HG02588 (cell line): ENCODE data around the gene UNC5CL.
A peak's percentile ranks its signal among the peaks of the same experiment; 100 is the strongest.

Experiments used
- ATAC-seq: cut with Tn5 transposase; IDR thresholded peaks from one replicate; pipeline ENCODE4 v1.9.1; 2021; ENCODE audit warnings: mild to moderate bottlenecking, moderate library complexity; ENCODE audit not compliant: unreplicated experiment

The UNC5CL gene, protein sequence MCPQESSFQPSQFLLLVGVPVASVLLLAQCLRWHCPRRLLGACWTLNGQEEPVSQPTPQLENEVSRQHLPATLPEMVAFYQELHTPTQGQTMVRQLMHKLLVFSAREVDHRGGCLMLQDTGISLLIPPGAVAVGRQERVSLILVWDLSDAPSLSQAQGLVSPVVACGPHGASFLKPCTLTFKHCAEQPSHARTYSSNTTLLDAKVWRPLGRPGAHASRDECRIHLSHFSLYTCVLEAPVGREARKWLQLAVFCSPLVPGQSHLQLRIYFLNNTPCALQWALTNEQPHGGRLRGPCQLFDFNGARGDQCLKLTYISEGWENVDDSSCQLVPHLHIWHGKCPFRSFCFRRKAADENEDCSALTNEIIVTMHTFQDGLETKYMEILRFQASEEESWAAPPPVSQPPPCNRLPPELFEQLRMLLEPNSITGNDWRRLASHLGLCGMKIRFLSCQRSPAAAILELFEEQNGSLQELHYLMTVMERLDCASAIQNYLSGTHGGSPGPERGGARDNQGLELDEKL

DNA sequence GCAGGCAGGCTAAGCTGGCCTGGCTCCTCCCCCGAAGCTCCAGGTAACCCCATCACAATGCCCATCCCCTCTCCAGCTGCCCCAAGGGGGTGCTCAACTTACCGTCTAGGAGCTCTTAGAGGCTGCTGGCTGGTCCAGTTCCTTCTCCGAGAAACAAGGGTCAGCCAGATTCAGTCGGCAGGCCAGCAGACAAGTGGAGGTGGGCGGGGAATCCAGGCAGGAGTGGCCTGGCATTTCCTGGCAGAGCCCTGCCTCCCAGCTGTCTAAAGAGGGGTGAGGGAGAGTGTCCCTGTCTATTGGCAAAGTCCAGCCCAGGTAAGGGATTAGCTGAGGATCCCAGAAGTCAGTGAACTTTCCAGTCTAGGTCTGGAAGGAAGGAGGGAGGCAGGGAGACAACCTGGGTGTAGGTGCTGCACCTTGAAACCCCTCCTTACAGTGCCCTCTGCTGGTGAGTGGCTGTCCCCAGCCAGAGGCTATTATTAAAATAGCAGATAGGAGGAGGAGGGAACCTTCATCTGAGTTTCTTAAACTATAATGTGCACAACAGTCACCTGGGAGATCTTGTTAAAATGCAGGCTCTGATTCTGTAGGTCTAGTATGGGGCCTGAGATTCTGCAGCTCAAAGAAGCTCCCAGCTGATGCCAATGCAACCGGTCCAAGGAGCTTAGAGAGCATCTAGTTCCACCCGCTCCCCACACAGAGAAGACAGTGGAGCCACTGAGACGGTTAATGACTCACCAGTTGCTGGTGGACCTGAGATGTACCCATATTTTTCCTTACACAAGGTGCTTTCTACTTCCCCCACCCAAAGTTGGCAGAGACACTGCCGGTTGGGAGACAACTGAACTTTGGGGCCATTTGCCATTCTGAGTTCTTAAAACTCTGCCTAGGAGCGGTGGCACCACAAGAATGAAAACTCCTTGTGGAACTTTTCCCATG lies at the start of gene UNC5CL:
TSS of gene UNC5CL (minus strand) at position 162 of the 939 bp plus-strand sequence. CDS start 4,147 bp downstream, outside the sequence.
- no peak for ATAC-seq

DNA sequence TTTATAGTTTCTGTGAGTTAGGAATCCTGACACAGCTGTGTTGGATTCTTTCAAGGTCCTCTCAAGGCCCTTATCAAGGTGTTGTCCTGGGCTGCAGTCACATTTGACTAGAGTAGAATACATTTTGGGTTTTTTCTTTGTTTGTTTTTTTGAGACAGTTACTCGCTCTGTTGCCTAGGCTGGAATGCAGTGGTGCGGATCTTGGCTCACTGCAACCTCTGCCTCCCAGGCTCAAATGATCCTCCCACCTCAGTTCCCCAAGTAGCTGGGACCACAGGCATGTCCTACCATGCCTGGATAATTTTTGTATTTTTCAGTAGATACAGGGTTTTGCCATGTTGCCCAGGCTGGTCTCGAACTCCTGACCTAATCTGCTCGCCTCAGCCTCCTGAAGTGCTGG lies 49.4 kb upstream of the UNC5CL start:
- no peak for ATAC-seq

DNA sequence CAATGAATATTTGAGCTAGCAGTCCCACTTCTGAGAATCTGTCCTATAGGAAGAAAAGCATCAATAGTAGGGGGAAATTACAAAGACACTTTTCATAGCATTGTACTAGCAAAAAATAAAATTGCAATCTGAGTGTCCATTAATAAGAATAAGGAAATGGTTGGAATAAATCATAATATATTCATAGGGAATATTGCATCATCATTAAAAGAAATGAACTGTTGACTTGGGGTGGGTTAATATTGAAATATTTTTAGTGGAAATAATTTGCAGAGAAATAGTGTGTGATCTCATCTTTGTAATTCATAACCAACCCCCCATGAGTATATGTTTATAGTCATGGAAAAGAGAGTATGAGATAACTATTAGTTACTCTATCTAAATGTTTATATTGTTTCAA lies 46.2 kb upstream of the UNC5CL start:
- no peak for ATAC-seq

DNA sequence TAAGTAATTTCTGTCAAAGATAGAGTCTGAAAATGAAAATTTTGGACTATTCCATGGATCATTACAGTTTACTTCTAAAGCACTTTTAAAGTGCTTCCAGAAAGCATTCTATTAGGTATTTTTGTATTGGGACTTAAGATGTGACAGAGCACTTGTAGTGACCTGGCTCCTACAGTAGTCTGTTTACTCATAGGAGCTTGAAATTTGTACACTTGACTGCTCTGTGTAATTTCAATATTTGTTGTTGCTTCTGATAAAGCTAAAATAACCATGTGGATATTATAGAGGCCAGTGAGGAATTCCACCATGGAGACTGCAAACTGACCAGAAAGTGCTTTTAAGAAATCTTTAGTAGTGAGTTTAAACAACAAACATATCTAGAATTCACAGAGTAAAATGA lies 44.1 kb upstream of the UNC5CL start:
- ATAC-seq: no peak

DNA sequence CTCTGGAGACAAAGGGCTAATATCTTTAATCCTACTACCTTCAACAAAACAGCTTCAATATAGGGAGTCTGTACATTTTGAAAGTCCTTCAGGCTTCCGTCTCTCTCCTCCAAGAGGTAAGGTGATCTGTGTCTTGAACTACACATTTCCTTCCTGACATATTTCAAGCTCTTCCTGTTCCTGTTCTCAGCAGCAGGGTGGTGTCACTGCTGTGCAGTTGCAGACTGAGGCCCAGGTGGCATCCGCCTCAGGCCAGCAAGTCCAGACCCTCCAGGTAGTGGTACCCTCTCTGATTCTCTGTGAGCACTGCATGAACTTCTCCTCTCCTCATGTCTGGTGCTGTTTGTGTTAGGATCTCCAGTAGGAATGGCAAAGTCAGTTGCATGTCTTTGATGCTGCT lies 41.6 kb upstream of the UNC5CL start:
- ATAC-seq: no peak

DNA sequence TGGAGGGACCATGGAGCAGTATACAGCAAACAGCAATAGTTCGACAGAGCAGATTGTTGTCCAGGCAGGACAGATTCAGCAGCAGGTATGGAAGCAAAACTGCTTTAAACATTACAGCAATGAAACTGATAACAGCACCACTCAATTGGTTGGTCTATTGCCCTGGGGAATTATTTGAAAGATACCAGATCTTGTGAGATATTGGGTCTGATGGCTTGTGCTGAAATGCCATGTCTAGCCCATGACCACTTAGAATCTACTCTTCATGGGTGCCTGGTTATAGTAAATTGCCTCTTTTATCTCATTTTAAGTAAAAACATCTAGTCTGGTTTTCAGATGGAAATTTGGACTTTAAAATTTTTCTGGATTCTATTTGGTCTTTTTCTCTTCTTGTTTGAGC lies 40.1 kb upstream of the UNC5CL start:
- ATAC-seq: no peak

DNA sequence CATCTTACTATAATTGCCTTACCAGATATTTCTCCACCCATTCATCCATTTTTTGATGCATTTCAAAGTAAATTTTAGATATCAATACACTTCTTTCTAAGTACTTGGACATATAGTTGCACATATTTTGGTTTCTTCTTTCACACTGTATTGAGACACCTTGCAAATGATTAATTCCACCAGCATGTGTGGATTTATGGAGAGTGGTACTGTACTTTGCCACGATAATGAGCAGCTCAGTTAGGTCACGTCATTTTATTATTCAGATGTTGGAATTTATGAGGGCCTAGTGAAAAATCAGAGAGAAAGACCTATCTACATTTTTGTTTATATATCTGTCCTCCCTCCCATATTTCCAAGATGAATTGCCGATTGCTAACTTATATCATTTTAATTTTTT lies 39.1 kb upstream of the UNC5CL start:
- no peak for ATAC-seq

DNA sequence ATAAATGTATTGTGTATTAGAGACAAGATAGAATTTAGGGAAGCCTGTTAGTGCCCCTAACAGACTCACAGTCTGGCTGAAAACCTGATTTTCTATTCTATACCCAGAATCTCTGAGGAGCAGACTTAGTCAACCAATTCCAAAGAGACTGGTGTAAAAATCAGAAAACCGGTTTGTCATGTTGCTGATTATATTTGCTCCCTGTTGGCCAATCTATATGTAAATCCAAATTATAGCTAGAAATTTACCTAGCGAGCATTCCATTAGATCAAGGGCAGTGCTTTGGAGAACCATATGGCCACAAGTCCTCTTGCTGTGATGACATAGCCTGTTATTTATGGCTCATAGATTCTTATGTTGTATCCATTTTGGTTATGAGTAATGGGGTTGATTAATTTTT lies 38.5 kb upstream of the UNC5CL start:
- ATAC-seq: no peak

DNA sequence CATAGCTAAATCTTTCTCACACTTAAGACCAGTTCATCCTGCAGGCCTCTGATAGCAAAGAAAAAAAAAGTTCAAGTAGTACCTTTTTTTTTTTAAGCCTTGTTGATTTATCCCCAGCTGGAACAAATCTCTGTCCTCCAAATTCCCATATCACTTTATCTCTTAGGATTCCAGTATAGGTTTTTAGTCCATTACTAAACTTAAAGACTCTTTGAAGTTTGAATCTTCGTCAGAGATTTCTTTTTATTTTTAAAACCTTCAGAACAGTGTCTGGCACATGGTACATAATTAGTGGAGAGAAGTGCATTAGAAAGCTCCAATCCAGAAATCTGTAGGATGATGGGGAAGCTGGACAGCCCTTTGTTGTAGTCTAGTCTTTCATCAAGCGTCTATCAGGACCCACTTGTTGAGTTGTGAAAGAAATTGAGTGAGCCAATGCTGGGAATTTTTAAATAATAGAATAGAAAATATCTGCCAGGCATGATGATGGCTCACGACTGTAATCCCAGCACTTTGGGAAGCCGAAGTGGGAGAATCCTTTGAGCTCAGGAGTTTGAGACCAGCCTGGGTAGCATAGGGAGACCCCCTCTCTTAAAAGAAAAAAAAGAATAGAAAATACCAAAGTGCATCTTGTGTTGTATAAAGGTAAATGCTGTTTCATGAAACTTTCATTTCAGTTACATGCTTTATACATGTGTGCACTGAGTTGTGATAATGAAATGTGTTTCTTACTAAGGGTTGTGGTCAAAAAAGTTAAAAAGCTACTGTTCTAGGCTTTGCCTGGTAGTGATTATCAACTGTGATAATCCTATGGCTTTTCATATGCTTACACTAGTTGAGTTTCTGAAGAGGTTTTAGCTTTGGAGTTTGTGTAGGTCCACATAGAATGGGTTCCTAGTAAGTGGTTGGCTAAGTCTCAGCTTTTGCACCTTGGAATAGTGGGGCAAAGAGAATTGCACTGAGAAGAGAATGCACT lies 36.9 kb upstream of the UNC5CL start:
- ATAC-seq: no peak

DNA sequence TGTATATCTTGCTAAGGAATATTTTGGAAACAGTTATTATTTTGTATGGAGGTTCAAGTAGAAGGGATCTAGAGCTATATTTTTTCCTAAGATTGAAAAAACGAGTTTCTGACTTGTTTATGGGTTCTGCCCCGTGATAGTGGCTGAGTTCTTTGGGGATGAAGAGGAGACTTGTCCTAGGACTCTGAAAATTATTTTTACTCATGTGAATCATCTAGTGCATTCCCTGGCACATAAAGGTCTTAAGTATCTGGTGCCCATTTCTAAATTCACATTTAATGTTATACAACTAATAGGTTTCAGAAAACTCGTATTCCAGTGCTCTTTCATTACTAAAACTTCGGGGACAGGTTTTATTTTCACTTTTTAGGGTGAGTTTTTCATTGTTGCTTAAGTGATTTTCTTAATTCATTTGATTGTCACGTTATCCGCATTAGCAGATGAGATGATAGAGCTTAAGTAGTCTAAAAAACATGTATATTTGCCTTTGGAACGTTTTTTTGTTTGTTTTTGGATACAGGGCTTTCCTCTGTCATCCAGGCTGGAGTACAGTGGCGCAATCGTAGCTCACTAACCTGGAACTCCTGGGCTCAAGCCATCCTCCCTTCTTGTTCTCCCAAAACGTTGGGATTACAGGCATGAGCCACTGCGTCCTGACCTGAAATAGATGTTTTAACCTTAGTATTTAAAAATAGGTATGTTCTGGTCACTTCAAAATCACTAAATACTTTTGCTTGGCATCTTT lies 35.8 kb upstream of the UNC5CL start:
- ATAC-seq: no peak

DNA sequence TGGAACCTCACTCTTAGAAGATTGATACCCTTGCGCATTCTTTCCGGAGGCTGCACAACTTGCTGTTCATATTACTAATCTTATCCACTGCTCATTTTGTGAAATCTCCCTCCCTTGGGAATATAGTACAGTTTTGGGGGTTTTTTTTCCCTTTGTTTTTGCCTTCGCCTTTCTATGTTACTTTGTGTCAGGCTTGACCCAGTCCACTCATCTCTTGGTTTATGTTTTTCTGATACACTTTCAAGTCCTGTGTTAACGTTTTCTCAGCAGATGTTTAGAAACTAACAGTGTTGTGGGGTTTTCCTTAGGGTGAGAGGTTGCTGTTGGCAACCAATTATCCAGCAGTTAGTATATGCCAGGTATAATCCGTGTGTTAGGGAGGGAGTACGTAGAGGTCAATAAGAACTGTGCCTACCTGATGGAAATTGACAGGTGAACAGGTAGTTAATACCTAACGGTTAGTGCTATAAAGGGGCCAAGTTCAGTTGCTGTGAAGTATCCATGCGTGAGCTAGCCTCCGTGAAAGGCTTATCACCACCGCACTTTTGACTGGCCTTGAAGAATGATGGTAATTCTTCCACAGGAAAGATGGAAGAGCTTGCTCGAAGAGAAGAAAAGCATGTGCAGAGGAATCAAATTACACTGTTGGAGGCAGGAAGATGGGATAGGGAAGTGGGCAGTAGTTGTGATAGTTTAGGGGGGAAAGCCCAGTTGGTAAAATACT lies 35.1 kb upstream of the UNC5CL start:
- ATAC-seq: no peak

DNA sequence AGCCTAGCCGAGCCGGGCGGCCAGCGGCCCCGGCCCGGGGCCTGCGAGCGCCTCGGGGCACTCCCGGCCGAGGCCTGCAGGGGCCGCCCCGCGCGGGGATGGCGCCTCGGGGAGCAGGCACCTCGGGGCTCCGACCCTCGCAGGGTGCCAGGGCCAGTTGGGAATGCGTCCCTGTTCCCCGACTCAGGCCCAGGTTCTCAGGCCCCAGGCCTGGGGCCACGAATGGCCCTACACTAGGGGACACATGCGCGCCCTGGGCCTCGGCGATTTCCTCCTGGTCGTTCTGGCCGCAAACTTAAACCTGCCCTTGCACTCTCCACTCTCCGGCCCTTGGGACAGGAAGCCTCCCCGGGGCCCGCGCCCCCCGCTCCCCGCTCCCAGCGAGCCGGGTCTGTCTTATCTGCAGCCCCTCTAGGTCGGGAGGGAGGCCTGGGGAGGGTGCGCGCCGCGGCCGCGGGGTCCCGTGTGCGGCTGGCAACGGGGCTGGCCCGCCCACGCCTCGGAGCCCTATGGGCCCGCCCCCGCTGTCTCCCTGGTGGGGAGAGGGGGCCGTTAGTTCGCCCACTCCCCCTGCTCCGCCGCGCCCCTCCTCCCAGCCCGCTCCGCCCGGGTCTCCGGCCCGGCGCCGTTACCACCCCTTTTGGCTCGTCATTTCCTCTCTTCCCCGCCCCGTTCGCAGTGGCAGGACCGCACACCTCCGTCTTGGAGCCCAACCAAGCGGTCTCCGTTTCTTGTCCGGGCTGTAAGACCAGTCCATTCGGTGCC lies 34.4 kb upstream of the UNC5CL start:
- ATAC-seq: peak; percentile 27

DNA sequence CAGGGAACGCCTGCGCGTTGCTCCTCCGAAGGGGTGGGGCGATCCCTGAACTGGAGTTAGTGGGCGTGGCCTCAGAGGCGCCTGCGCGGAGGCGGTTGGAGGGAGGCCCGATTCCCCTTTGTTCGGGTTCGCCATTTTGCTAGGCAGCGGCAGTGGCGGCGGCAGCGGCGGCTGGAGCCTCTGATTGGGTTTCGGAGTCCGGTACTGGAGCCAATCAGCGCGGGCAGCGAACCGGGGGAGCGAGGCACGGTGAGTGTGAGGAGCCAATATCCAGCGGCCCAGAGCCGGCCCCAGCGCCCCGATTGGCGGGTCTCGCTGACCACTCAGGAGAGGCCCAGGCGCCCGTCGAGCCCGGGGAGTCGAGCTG lies 33.8 kb upstream of the UNC5CL start, which contains the start of gene NFYA:
TSS of gene NFYA (plus strand) at position 139 of the 367 bp plus-strand sequence. CDS start 6,116 bp downstream, outside the sequence.
- ATAC-seq: peak; percentile 58

DNA sequence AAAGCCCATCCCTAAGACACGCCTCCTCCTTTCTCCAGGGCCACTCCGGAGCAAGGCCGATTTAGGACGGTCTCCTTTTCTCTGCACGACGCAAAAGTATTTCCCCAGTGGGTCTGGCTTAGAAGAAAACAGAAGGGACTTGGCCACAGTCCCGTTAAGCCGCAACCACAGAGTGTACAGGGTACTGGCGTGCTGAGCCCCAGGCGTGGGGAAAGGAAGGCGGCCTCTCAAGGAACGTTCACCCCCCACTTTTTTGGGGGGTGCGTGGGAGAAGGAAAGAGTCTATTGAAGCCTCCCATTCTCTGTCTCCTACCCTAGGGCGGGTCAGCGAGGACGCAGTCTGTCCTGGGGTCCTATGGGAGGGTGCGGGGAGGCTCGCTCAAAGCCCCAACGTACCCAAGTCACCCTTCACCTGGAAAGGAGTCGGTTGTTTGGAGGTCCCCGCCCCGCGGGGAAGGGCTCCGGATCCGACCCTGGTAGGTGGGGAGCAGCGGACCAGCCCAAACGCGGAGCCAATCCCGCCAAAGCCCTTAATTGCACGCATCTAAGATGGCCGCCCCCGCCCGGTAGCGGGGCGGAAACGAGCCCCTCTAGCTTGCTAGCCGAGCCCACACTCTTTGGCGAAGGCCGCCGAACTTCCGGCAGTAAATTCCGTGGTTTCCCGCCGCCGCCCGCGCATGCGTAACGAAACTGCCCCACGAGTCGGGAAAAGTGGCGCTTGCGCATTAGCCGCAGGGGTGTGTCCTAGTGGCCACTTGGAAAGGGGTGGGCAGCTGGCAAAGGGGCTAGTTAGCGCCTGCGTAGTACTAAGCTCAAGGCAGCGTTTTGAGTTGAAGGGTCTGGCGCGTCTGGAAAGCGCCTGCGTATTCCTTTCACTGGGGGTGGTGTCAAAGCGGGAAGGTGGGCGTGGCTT lies 33.2 kb upstream of the UNC5CL start, which contains the start of gene OARD1:
TSS of gene OARD1 (minus strand) at position 434 of the 913 bp plus-strand sequence. CDS start 722 bp downstream, outside the sequence.
- ATAC-seq: peak; percentile 65

DNA sequence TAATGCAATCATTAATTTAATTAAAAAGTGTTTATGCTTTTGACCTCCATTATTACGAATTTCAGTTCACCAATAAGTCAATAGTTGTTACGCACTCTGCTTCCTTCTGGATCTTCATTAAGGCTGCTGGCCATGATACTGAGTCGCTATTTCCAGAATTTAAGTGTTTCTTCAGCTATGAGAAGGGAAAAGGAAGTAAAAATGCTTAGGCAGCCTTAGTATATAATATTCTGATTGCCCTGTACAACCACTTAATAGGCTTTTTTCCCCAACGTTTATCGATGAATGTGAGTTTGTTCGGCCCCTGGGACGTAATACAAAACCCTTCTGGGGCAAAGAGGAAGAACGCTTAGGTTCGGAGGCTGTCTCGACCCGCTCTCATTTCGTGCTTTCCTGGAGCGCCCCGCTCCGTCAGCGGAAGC lies 32.5 kb upstream of the UNC5CL start:
- no peak for ATAC-seq

DNA sequence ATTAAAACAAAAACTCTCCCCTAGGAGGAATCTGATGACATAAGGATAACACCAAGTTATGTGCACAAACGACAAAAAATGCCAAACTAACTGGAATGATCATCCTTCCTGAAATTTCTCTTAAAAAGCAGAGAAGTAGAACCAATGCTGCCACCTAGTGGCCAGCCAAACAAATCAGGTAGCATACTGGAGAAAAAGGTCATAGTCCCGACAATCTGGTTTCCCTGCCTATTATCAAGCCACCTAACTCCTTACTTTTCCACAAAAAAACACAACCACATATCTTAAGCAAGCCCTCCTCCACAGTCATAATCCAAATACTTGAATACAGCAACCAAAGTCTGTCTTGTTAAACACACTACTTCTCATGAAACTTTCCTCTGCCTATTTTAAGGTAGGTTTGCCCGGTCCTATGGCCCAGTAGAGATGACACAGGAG lies 27.9 kb upstream of the UNC5CL start:
- no peak for ATAC-seq

DNA sequence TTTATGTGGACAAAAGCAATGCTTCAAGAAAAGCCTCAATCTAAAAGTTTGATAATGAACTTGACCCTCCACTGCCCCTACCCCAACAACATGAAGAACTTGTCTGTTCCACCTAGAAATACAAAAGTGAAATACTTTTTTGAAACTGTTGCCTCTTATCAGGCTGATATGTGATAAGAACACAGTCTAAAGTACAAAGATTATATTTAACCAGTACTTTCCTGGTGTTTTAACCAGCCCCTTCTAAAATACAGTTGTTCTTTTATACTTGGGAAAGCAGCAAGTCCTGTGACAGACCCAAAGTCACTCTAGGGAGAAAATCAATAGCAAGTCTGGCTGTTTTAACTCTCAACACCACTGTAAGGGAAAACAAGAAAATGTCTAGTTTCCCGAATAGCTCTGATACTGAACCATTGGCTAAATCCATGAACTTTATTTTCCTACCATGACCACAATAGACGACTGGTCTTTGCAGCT lies 26.6 kb upstream of the UNC5CL start:
- no peak for ATAC-seq
